A549 (cell line): ENCODE measurements around the gene GMPR2.

Experiments used
- CEBPB ChIP-seq, 2 experiments: fragments of >200 bp in 1 of 2; sonication (Bioruptor Twin) in 1 of 2; formaldehyde crosslinking in 1 of 2; IDR thresholded peaks; 2 replicates each; pipeline ENCODE4 v1.6.1; 2012 to 2016
- CHD4 ChIP-seq: fragments of 200-600 bp; sonication (generic); IDR thresholded peaks from 2 replicates; pipeline ENCODE4 v1.6.1; 2016; ENCODE audit warnings: antibody characterized with exemption, mild to moderate bottlenecking, borderline replicate concordance
- CTCF ChIP-seq: fragments of >200 bp; sonication (Bioruptor Twin); formaldehyde crosslinking; IDR thresholded peaks from 3 replicates; pipeline ENCODE4 v1.5.1; 2016
- EP300 ChIP-seq, 2 experiments: fragments of >200 bp; sonication (Bioruptor Twin); formaldehyde crosslinking; IDR thresholded peaks; 2 replicates in 1 of 2; 3 replicates in 1 of 2; pipeline ENCODE4 v1.6.1; 2016 to 2017
- FOSL2 ChIP-seq, 2 experiments: fragments of 450-650 bp in 1 of 2; fragments of >200 bp in 1 of 2; sonication (Bioruptor Twin) in 1 of 2; formaldehyde crosslinking; IDR thresholded peaks; 2 replicates each; pipeline versions ENCODE4 v1.5.0 to v1.6.1; 2016 to 2020; ENCODE audit warnings: mild to moderate bottlenecking in 1 of 2, moderate library complexity in 1 of 2
- FOXS1 ChIP-seq: fragments of 250-450 bp; sonication (Bioruptor Pico); IDR thresholded peaks from 2 replicates; pipeline ENCODE4 v1.5.0; 2020; ENCODE audit warnings: mild to moderate bottlenecking, moderate library complexity
- GATA3 ChIP-seq: IDR thresholded peaks from 2 replicates; pipeline ENCODE4 v1.6.1; 2012; ENCODE audit warnings: borderline replicate concordance
- JUN ChIP-seq, 2 experiments: fragments of >200 bp; sonication (Bioruptor Twin); formaldehyde crosslinking; IDR thresholded peaks; 2 replicates in 1 of 2; 3 replicates in 1 of 2; pipeline ENCODE4 v1.6.1; 2016 to 2017
- MAFK ChIP-seq: fragments of 450-650 bp; IDR thresholded peaks from 2 replicates; pipeline ENCODE4 v1.6.1; 2014; ENCODE audit not compliant: partially characterized antibody
- POLR2A ChIP-seq: IDR thresholded peaks from 2 replicates; pipeline ENCODE4 v1.6.1; 2012; ENCODE audit warnings: mild to moderate bottlenecking, low read length
- POLR2AphosphoS2 ChIP-seq: conservative IDR thresholded peaks from 2 replicates; pipeline ENCODE4 v1.6.1; 2012; ENCODE audit warnings: low read length, improper control_type of control experiment, inconsistent platforms
- RCOR1 ChIP-seq: fragments of 150-350 bp; IDR thresholded peaks from 2 replicates; pipeline ENCODE4 v1.6.1; 2014; ENCODE audit warnings: antibody characterized with exemption, low read length, low read depth
- TP53 ChIP-seq: fragments of 250-450 bp; sonication (Bioruptor Pico); IDR thresholded peaks from 2 replicates; pipeline ENCODE4 v1.5.0; 2021; ENCODE audit warnings: mild to moderate bottlenecking, moderate library complexity
- ZFP36 ChIP-seq: fragments of 450-650 bp; IDR thresholded peaks from 2 replicates; pipeline ENCODE4 v1.6.1; 2014; ENCODE audit warnings: borderline replicate concordance; ENCODE audit not compliant: partially characterized antibody

- TF ChIP-seq FOSL2 (IDR thresholded peaks at IDR 0.05) (no peak), FOSL2 (CRISPR knock-in tag; IDR thresholded peaks at IDR 0.05) (no peak), CTCF (no peak), JUN (IDR thresholded peaks at IDR 0.05) (no peak), RCOR1 (no peak), TP53 (no peak), CHD4 (no peak), ZFP36 (no peak), POLR2AphosphoS2 (no peak), CEBPB (IDR thresholded peaks at IDR 0.05) (no peak), FOXS1 (CRISPR knock-in tag) (no peak), GATA3 (no peak), MAFK (no peak), POLR2A (no peak), EP300 (IDR thresholded peaks at IDR 0.05) (no peak)
Measured at GRCh38 chr14:24240110-24240918, 7.6 kb downstream of the GMPR2 start.
